Breast epithelium (tissue), 3 donors: ENCODE data around the gene GPHN.

Experiments used
- CTCF ChIP-seq, 3 donors: fragments of 450-650 bp; IDR thresholded peaks; one replicate each; pipeline ENCODE4 v1.5.1; 2016 to 2017; ENCODE audit warnings: antibody characterized with exemption in 3 of 3, mild to moderate bottlenecking in 3 of 3, moderate library complexity in 3 of 3
- POLR2A ChIP-seq: fragments of 450-650 bp; IDR thresholded peaks from one replicate; pipeline ENCODE4 v1.6.1; 2016; ENCODE audit warnings: antibody characterized with exemption, mild to moderate bottlenecking, moderate library complexity

GRCh38 chr14:66652525-66653106 is 144.7 kb downstream of the GPHN start:
- TF ChIP-seq CTCF (IDR thresholded peaks at IDR 0.05) (no peak), POLR2A (no peak)
